ENCODE results near the gene PTPRT. TPM values are rescaled to one million over a fixed set of nuclear protein-coding genes. Genes with fewer than 3 reads are reported as not detected.

The PTPRT gene
- total and polyA plus RNA-seq, 9 donors, result under 0.01 to 3.2 (median 0.22) TPM; not detected in 1

- intact Hi-C loops (cut with DNase I), result no loop called here
- WGBS, 3 donors, result 79 to 92% (median 84%) methylated on average over 3 of the region's 3 CpGs
Measured at GRCh38 chr20:42775866-42776265, 413.8 kb downstream of the PTPRT start.

GRCh38 chr20:42775037-42775436, 414.7 kb downstream of the PTPRT start:
- Histone ChIP-seq H3K9me3 (no peaks in the 10 kb centered on the region), H3K36me3 (no peaks in the 10 kb centered on the region), H3K4me3 (no peak overlapping the region), H3K4me1 (ENCODE audit: insufficient read depth) (no peaks in the 10 kb centered on the region), H3K27ac (no peak overlapping the region), H3K27me3 (no peaks in the 10 kb centered on the region)
- intact Hi-C loops (cut with DNase I), result no loop called here
- DNase-seq, result no peak
- WGBS, 3 donors, result 75 to 84% (median 76%) methylated on average over 7 of the region's 7 CpGs
- TF ChIP-seq POLR2A (IDR thresholded peaks at IDR 0.05) (no peak), EP300 (IDR thresholded peaks at IDR 0.05) (no peak), CTCF (IDR thresholded peaks at IDR 0.05) (no peak)

More at GRCh38 chr20:42775866-42776265, 413.8 kb downstream of the PTPRT start:
- no peaks in the 10 kb centered on the region for H3K27me3 ChIP-seq
- no peak overlapping the region for H3K27ac ChIP-seq
- no peaks in the 10 kb centered on the region for H3K9me3 ChIP-seq
- TF ChIP-seq POLR2A (IDR thresholded peaks at IDR 0.05) (no peak), CTCF (IDR thresholded peaks at IDR 0.05) (no peak), EP300 (IDR thresholded peaks at IDR 0.05) (no peak)
- DNase-seq, result no peak
- H3K36me3 ChIP-seq, result no peaks in the 10 kb centered on the region
- H3K4me3 ChIP-seq, result no peak overlapping the region
- no peaks in the 10 kb centered on the region for H3K4me1 ChIP-seq (ENCODE audit: insufficient read depth)

- no peaks in the 10 kb centered on the region for H3K36me3 ChIP-seq
Measured at GRCh38 chr20:42763015-42763414, 426.7 kb downstream of the PTPRT start.

GRCh38 chr20:42756991-42757390, 432.7 kb downstream of the PTPRT start:
- H3K9me3 ChIP-seq, result no peaks in the 10 kb centered on the region
- no peak for TF ChIP-seq POLR2A (IDR thresholded peaks at IDR 0.05)
- no peak for TF ChIP-seq EP300 (IDR thresholded peaks at IDR 0.05)
- no peak for TF ChIP-seq CTCF (IDR thresholded peaks at IDR 0.05)
- no peaks in the 10 kb centered on the region for H3K27me3 ChIP-seq
- intact Hi-C loops (cut with DNase I), result no loop called here
- H3K4me1 ChIP-seq (ENCODE audit: insufficient read depth), result no peaks in the 10 kb centered on the region
- no peak for DNase-seq
- 76 to 83% (median 77%) methylated on average over 1 of the region's 1 CpG for WGBS, 3 donors
- no peak overlapping the region for H3K27ac ChIP-seq
- no peak overlapping the region for H3K4me3 ChIP-seq
- H3K36me3 ChIP-seq, result no peaks in the 10 kb centered on the region

More at GRCh38 chr20:42763015-42763414, 426.7 kb downstream of the PTPRT start:
- Histone ChIP-seq H3K4me1 (ENCODE audit: insufficient read depth) (no peaks in the 10 kb centered on the region), H3K9me3 (no peaks in the 10 kb centered on the region), H3K27me3 (no peaks in the 10 kb centered on the region), H3K27ac (no peak overlapping the region), H3K4me3 (no peak overlapping the region)
- TF ChIP-seq EP300 (IDR thresholded peaks at IDR 0.05), result no peak
- TF ChIP-seq CTCF (IDR thresholded peaks at IDR 0.05), result no peak
- TF ChIP-seq POLR2A (IDR thresholded peaks at IDR 0.05), result no peak
- 67 to 78% (median 70%) methylated on average over 1 of the region's 1 CpG for WGBS, 3 donors
- intact Hi-C loops (cut with DNase I), result no loop called here
- DNase-seq, result no peak

Measured in ovary (tissue), 9 donors.